HEK293 (cell line): Measurements from ENCODE around the gene DDB1.

ENCODE experiments used
- CTCF ChIA-PET: fragments of 350-600 bp; formaldehyde crosslinking; extraction: SDS; loops from one replicate; lab custom pipeline; 2021; ENCODE audit warnings: antibody characterized with exemption; lab: Yijun Ruan, JAX
- POLR2A ChIA-PET: fragments of 300-600 bp; formaldehyde crosslinking; extraction: SDS; loops from one replicate; lab custom pipeline; 2020; ENCODE audit warnings: antibody characterized with exemption, inconsistent platforms; lab: Yijun Ruan, JAX
- H3K27ac ChIP-seq: fragments of 200-500 bp; sonication (Bioruptor generic); 2 replicates; pipeline ENCODE4 v1.5.1; 2014; ENCODE audit warnings: low read depth, low read length, control low read depth, inconsistent platforms; ENCODE audit errors: extremely low read depth
- H3K36me3 ChIP-seq, 2 experiments: fragments of 200-500 bp in 1 of 2; sonication (Bioruptor generic) in 1 of 2; 1 replicate in 1 of 2; 2 replicates in 1 of 2; pipeline ENCODE4 v1.5.1; 2014 to 2017; ENCODE audit warnings: inconsistent platforms in 2 of 2, low read length in 2 of 2; ENCODE audit not compliant: control insufficient read depth in 2 of 2, insufficient read depth in 1 of 2
- H3K4me1 ChIP-seq: fragments of 200-500 bp; sonication (Bioruptor generic); 2 replicates; pipeline ENCODE4 v1.5.1; 2014; ENCODE audit warnings: mild to moderate bottlenecking, low read length, inconsistent platforms; ENCODE audit not compliant: control insufficient read depth, insufficient read depth
- H3K4me3 ChIP-seq: 2 replicates; pipeline ENCODE4 v1.5.1; 2011; ENCODE audit warnings: low read depth, mild to moderate bottlenecking, control low read depth, low read length, moderate library complexity
- H3K9me3 ChIP-seq: fragments of 200-500 bp; sonication (Bioruptor generic); 2 replicates; pipeline ENCODE4 v1.5.1; 2014; ENCODE audit warnings: low read depth, low read length, inconsistent platforms; ENCODE audit not compliant: control insufficient read depth, insufficient read depth
- BCL11B ChIP-seq: fragments of 450-650 bp; formaldehyde crosslinking; IDR thresholded peaks from 2 replicates; pipeline ENCODE4 v1.5.1; 2016; ENCODE audit warnings: low read depth, missing biosample characterization, missing genetic modification characterization
- EGR2 ChIP-seq: fragments of 450-650 bp; formaldehyde crosslinking; IDR thresholded peaks from 2 replicates; pipeline ENCODE4 v1.5.1; 2016; ENCODE audit warnings: low read depth, missing biosample characterization, missing genetic modification characterization
- GFI1B ChIP-seq: fragments of 450-650 bp; formaldehyde crosslinking; IDR thresholded peaks from 2 replicates; pipeline ENCODE4 v1.5.1; 2016; ENCODE audit warnings: missing biosample characterization, missing genetic modification characterization
- GLI2 ChIP-seq: fragments of 450-650 bp; formaldehyde crosslinking; IDR thresholded peaks from 2 replicates; pipeline ENCODE4; 2017; ENCODE audit warnings: missing biosample characterization, missing genetic modification characterization, low read depth, borderline replicate concordance
- MEIS1 ChIP-seq: sonication (generic); formaldehyde crosslinking; IDR thresholded peaks from 2 replicates; pipeline ENCODE4 v1.8.1; 2022; ENCODE audit warnings: missing genetic modification reagents, mild to moderate bottlenecking, borderline replicate concordance
- PBX3 ChIP-seq: sonication (generic); formaldehyde crosslinking; IDR thresholded peaks from 2 replicates; pipeline ENCODE4 v1.8.1; 2022; ENCODE audit warnings: mild to moderate bottlenecking, moderate library complexity, missing genetic modification reagents
- PRDM10 ChIP-seq: fragments of 450-650 bp; formaldehyde crosslinking; IDR thresholded peaks from 2 replicates; pipeline ENCODE4 v1.5.1; 2016; ENCODE audit warnings: missing biosample characterization, missing genetic modification characterization
- PRDM2 ChIP-seq: fragments of 450-650 bp; formaldehyde crosslinking; IDR thresholded peaks from 2 replicates; pipeline ENCODE4 v1.5.1; 2016; ENCODE audit warnings: missing biosample characterization, missing genetic modification characterization, borderline replicate concordance
- SP7 ChIP-seq: fragments of 450-650 bp; formaldehyde crosslinking; IDR thresholded peaks from 2 replicates; pipeline ENCODE4 v1.5.1; 2016; ENCODE audit warnings: missing biosample characterization, missing genetic modification characterization
- TCF7L2 ChIP-seq: IDR thresholded peaks from 2 replicates; pipeline ENCODE4 v1.6.1; 2011; ENCODE audit warnings: low read depth, mild to moderate bottlenecking, inconsistent platforms, low read length, moderate library complexity, borderline replicate concordance
- ZBTB20 ChIP-seq: fragments of 450-650 bp; formaldehyde crosslinking; IDR thresholded peaks from 2 replicates; pipeline ENCODE4 v1.5.1; 2016; ENCODE audit warnings: missing biosample characterization, missing genetic modification characterization
- ZBTB6 ChIP-seq: fragments of 450-650 bp; formaldehyde crosslinking; IDR thresholded peaks from 2 replicates; pipeline ENCODE4 v1.5.1; 2017; ENCODE audit warnings: missing biosample characterization, missing genetic modification characterization
- ZNF184 ChIP-seq: fragments of 450-650 bp; IDR thresholded peaks from 2 replicates; pipeline ENCODE4 v1.5.1; 2018; ENCODE audit warnings: missing biosample characterization, mild to moderate bottlenecking, missing genetic modification characterization
- ZNF214 ChIP-seq: fragments of 450-650 bp; formaldehyde crosslinking; IDR thresholded peaks from 2 replicates; pipeline ENCODE4 v1.5.1; 2017; ENCODE audit warnings: missing biosample characterization, mild to moderate bottlenecking, missing genetic modification characterization, borderline replicate concordance
- ZNF274 ChIP-seq, 2 experiments: fragments of 200-500 bp in 1 of 2; fragments of 450-650 bp in 1 of 2; sonication (Bioruptor generic) in 1 of 2; formaldehyde crosslinking in 1 of 2; IDR thresholded peaks; 2 replicates each; pipeline versions ENCODE4 v1.5.1 to v1.6.1; 2014 to 2016; ENCODE audit warnings: borderline replicate concordance in 1 of 2, inconsistent platforms in 1 of 2, low read length in 1 of 2, missing biosample characterization in 1 of 2, missing genetic modification characterization in 1 of 2
- ZNF302 ChIP-seq: fragments of 450-650 bp; formaldehyde crosslinking; IDR thresholded peaks from 2 replicates; pipeline ENCODE4 v1.5.1; 2016; ENCODE audit warnings: missing biosample characterization, missing genetic modification characterization, low read depth
- ZNF394 ChIP-seq: fragments of 450-650 bp; formaldehyde crosslinking; IDR thresholded peaks from 2 replicates; pipeline ENCODE4 v1.5.1; 2016; ENCODE audit warnings: missing biosample characterization, missing genetic modification characterization, mild to moderate bottlenecking, moderate library complexity, borderline replicate concordance
- ZNF404 ChIP-seq: fragments of 450-650 bp; formaldehyde crosslinking; IDR thresholded peaks from 2 replicates; pipeline ENCODE4 v1.5.1; 2017; ENCODE audit warnings: missing biosample characterization, missing genetic modification characterization
- ZNF596 ChIP-seq: fragments of 450-650 bp; IDR thresholded peaks from 2 replicates; pipeline ENCODE4 v1.5.0; 2018; ENCODE audit warnings: missing biosample characterization, mild to moderate bottlenecking, missing genetic modification characterization, moderate library complexity
- ZNF626 ChIP-seq: fragments of 450-650 bp; sonication (Bioruptor Pico); formaldehyde crosslinking; IDR thresholded peaks from 2 replicates; pipeline ENCODE4 v1.5.1; 2018; ENCODE audit warnings: missing biosample characterization, missing genetic modification characterization, inconsistent platforms
- ZNF629 ChIP-seq: fragments of 450-650 bp; formaldehyde crosslinking; IDR thresholded peaks from 2 replicates; pipeline ENCODE4 v1.5.1; 2017; ENCODE audit warnings: missing biosample characterization, missing genetic modification characterization
- ZNF658 ChIP-seq: fragments of 450-650 bp; formaldehyde crosslinking; IDR thresholded peaks from 2 replicates; pipeline ENCODE4; 2016; ENCODE audit warnings: missing biosample characterization, missing genetic modification characterization
- ZNF707 ChIP-seq: fragments of 450-650 bp; formaldehyde crosslinking; IDR thresholded peaks from 2 replicates; pipeline ENCODE4 v1.5.1; 2016; ENCODE audit warnings: missing biosample characterization, missing genetic modification characterization

Gene DDB1

GRCh38 chr11:61295596-61295926 is 37.3 kb downstream of the DDB1 start (continued):
- TF ChIP-seq PRDM2 (tag by site-specific recombination) (no peak), ZBTB6 (tag by site-specific recombination) (no peak), ZNF626 (no peak), ZNF707 (tag by site-specific recombination) (no peak), ZNF596 (tag by site-specific recombination) (no peak), GFI1B (tag by site-specific recombination) (no peak), SP7 (tag by site-specific recombination) (no peak), ZNF404 (tag by site-specific recombination) (no peak), EGR2 (tag by site-specific recombination) (no peak)

- POLR2A ChIA-PET: interaction anchor here (0.6 to 1.2 kb wide), 4 partner anchors 20 to 98 kb away, joined by 3 to 7 read pairs (median 4); partner anchors contain the start of genes CYB561A3 and TMEM216
- H3K36me3 ChIP-seq: peaks cover 0 to 32% of the 10 kb centered on the region in 2 experiments; a peak in 1 of 3 replicates
- peak within 1 kb of the TSS; percentile 57; the same call in 1 of the 2 replicates for H3K27ac ChIP-seq
- peak within 1 kb of the TSS; percentile 36 for H3K4me3 ChIP-seq
- CTCF ChIA-PET: interaction anchor here (1.2 to 2.1 kb wide), 3 partner anchors 7 to 90 kb away, joined by 3 to 10 read pairs (median 9); no protein-coding TSS in a partner anchor
- H3K9me3 ChIP-seq: no peaks in the 10 kb centered on the region
- H3K4me1 ChIP-seq: no peaks in the 10 kb centered on the region; the same call in 1 of the 2 replicates
- TF ChIP-seq TCF7L2: no peak
- no peak for TF ChIP-seq ZNF629 (tag by site-specific recombination)
- peak; percentile 60 for TF ChIP-seq PRDM10
- no peak for TF ChIP-seq MEIS1 (CRISPR knock-in tag)
- no peak for TF ChIP-seq GLI2 (tag by site-specific recombination)
- peak; percentile 42; the same call in 1 of the 2 replicates for TF ChIP-seq ZBTB20 (tag by site-specific recombination)
- no peak for TF ChIP-seq ZNF274 (IDR thresholded peaks at IDR 0.05; ENCODE audit: low read length)
- no peak for TF ChIP-seq ZNF274 (tag by site-specific recombination; IDR thresholded peaks at IDR 0.05; ENCODE audit: borderline replicate concordance)
- TF ChIP-seq ZNF394 (tag by site-specific recombination): no peak
- no peak for TF ChIP-seq ZNF214 (tag by site-specific recombination)
- no peak for TF ChIP-seq ZNF302 (tag by site-specific recombination)
- TF ChIP-seq ZNF658: no peak
- TF ChIP-seq BCL11B (tag by site-specific recombination): 0 out of 2 replicates have a peak, but pooled peaks have one; percentile 23
- TF ChIP-seq ZNF184 (tag by site-specific recombination): no peak
- TF ChIP-seq PBX3 (CRISPR knock-in tag): no peak; the same call in 1 of the 2 replicates
Observed at GRCh38 chr11:61294717-61295595, 37.9 kb downstream of the DDB1 start, which contains the start of gene VWCE. Gene VWCE, minus strand, starts transcription at chr11:61295316. Its CDS starts 279 bp downstream, at chr11:61295037.
